ENCODE results near the gene ADAP1.
"Not testable (repeated sequence)": the region's sequence is repeated elsewhere in the genome, so short reads cannot be mapped to it uniquely, and the experiment has no call there.

Gene ADAP1

DNA sequence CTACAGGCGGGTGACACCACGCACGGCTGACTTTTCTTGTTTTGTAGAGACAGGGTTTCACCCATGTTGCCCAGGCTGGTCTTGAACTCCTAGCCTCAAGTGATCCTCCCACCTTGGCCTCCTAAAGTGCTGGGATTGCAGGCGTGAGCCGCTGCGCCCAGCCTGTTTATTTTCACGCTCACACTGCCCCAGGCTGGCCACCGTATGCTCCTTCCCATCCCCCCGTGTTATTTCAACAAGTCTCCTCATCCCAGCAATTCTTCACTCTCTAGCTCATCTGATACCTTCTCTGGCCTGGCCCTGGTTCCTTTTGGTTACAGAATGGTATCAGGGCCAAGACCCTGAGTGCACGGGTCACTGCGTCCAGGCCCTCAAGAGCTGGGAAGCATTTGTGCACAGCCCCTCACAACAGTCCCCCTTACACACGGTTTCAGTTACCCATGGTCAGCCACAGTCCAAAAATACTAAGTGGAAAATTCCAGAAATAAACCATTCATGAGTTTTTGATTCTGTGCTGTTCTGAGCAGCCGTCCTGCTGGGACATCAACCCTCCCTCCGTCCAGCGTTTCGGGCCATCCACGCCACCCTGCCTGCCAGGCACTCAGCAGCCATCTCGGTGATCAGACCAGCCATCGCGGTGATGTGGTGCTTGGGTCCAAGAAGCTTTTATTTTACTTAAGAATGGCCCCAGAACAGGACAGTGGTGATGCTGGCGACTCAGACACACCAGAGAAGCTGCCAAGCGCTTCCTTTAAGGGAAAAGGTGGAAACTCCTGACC, 12.0 kb upstream of the ADAP1 start:
- H3K4me1 ChIP-seq (ENCODE audit: insufficient read depth, insufficient read length), result peaks cover 16% of the 10 kb centered on the region
- no peak for TF ChIP-seq YY1 (IDR thresholded peaks at IDR 0.05; ENCODE audit: insufficient read depth, insufficient read length)
- TF ChIP-seq ZNF274 (IDR thresholded peaks at IDR 0.05; ENCODE audit: low read depth, low read length), result no peak
- no peak for TF ChIP-seq SUZ12 (IDR thresholded peaks at IDR 0.05; ENCODE audit: extremely low read depth, insufficient read depth, insufficient read length)
- peak overlapping the region; percentile 8 for H3K9ac ChIP-seq (ENCODE audit: insufficient read length, low read depth)
- H3K36me3 ChIP-seq (ENCODE audit: insufficient read depth, insufficient read length, low read length), result peaks cover 59% of the 10 kb centered on the region
- DNase-seq (ENCODE audit: low read depth, low spot score), result no peak
- no peak overlapping the region for H3K4me3 ChIP-seq (ENCODE audit: insufficient read length, low read depth)
- H3K9me3 ChIP-seq (ENCODE audit: insufficient read depth, low read length), result peaks cover 4% of the 10 kb centered on the region; the same call in 1 of the 2 replicates
- H3K27me3 ChIP-seq (ENCODE audit: insufficient read depth, insufficient read length), result no peaks in the 10 kb centered on the region

DNA sequence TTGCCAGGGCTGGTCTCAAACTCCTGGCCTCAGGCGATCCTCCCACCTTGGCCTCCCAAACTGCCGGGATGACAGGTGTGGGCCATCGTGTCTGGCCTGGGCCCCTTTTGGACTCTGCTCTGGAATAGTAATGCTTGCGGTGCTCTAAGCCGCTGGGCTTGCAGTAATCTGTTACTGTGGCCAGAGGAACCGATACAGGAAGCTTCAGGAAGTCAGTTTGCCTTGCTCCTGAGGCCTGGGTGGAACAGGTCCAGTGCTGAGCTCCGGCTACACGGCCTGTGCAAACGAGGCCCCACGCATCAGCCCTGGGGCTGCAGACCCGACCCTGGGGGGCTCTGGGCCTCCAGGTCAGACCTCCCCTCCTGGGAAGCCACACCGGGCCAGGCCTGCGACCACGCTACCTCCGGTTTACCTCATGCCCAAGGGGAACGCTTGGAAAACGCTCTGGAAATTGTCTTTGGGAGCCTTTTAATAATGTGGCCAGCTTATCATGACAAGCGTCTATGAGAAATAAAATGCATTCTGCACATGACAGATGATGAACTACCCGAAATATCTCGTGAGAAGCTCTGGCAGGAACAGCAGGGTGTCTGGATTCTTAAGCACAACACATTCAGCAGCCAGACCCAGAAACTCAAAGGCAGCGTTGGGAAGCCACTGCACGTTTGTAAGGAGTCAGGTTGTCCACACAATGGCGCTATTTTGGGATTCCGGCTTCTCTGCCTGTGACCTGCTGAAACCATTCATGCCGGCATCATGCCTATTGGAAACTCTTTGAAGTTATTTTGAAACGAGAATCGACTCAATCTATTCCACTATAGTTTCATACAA, 10.1 kb upstream of the ADAP1 start:
- H3K36me3 ChIP-seq (ENCODE audit: insufficient read depth, insufficient read length, low read length), result peaks cover 42% of the 10 kb centered on the region
- H3K9me3 ChIP-seq (ENCODE audit: insufficient read depth, low read length), result peaks cover 4% of the 10 kb centered on the region; the same call in 1 of the 2 replicates
- no peak for DNase-seq (ENCODE audit: low read depth, low spot score)
- H3K4me3 ChIP-seq (ENCODE audit: insufficient read length, low read depth), result no peak overlapping the region
- H3K9ac ChIP-seq (ENCODE audit: insufficient read length, low read depth), result peak overlapping the region; percentile 36
- H3K4me1 ChIP-seq (ENCODE audit: insufficient read depth, insufficient read length), result peaks cover 16% of the 10 kb centered on the region
- H3K27me3 ChIP-seq (ENCODE audit: insufficient read depth, insufficient read length), result no peaks in the 10 kb centered on the region
- TF ChIP-seq YY1 (IDR thresholded peaks at IDR 0.05; ENCODE audit: insufficient read depth, insufficient read length) (no peak), SUZ12 (IDR thresholded peaks at IDR 0.05; ENCODE audit: extremely low read depth, insufficient read depth, insufficient read length) (no peak), ZNF274 (IDR thresholded peaks at IDR 0.05; ENCODE audit: low read depth, low read length) (no peak)

DNA sequence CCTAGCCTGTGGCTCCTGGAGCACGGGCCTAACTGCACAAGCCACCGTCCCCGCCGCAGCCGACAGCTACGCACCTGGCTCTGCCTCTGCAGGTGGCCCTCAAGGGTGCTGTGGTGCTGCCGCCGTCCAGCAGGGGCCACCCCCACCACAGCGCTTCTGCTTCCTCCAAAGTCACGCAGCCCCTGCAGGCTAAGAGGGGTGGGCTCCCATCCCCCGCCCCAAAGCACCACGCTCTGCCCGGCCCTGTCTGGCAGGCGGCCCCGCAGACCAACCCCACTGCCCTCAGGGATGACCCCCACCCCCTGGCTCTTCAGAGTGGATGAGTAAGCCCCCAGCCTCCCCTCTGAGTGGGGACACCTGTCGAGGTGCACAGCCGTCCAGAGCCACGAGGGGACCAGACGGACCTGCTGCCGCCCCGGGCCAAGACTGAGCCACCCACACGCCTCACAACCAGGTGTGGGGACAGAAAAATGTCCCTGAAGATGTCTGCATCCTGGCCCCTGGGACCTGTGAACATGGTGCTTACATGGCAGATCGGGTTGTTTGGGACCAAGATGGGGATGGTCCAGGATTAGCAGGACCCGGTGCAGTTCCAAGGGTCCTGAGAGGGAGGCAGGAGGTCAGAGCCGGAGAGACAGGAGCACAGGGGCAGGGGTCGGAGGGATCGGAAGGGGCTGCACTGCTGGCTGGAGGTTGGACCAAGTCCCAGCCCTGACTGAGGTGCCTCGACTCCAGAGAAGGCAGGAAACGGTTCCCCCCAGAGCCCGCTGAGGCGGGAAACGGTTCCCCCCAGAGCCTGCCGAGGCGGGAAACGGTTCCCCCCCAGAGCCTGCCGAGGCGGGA, 9.0 kb upstream of the ADAP1 start:
- no peaks in the 10 kb centered on the region for H3K27me3 ChIP-seq (ENCODE audit: insufficient read depth, insufficient read length)
- H3K4me1 ChIP-seq (ENCODE audit: insufficient read depth, insufficient read length), result peaks cover 20% of the 10 kb centered on the region
- no peak overlapping the region for H3K9ac ChIP-seq (ENCODE audit: insufficient read length, low read depth)
- DNase-seq (ENCODE audit: low read depth, low spot score), result no peak
- TF ChIP-seq YY1 (IDR thresholded peaks at IDR 0.05; ENCODE audit: insufficient read depth, insufficient read length) (no peak), SUZ12 (IDR thresholded peaks at IDR 0.05; ENCODE audit: extremely low read depth, insufficient read depth, insufficient read length) (no peak), ZNF274 (IDR thresholded peaks at IDR 0.05; ENCODE audit: low read depth, low read length) (no peak)
- H3K36me3 ChIP-seq (ENCODE audit: insufficient read depth, insufficient read length, low read length), result peaks cover 30% of the 10 kb centered on the region
- H3K9me3 ChIP-seq (ENCODE audit: insufficient read depth, low read length), result peaks cover 4% of the 10 kb centered on the region; the same call in 1 of the 2 replicates
- H3K4me3 ChIP-seq (ENCODE audit: insufficient read length, low read depth), result no peak overlapping the region

GRCh38 chr7:962401-963081, 8.1 kb upstream of the ADAP1 start:
- H3K9me3 ChIP-seq (ENCODE audit: insufficient read depth, low read length), result peaks cover 4% of the 10 kb centered on the region; the same call in 1 of the 2 replicates
- no peak overlapping the region for H3K9ac ChIP-seq (ENCODE audit: insufficient read length, low read depth)
- H3K27me3 ChIP-seq (ENCODE audit: insufficient read depth, insufficient read length), result no peaks in the 10 kb centered on the region
- no peak overlapping the region for H3K4me3 ChIP-seq (ENCODE audit: insufficient read length, low read depth)
- H3K36me3 ChIP-seq (ENCODE audit: insufficient read depth, insufficient read length, low read length), result peaks cover 21% of the 10 kb centered on the region
- TF ChIP-seq ZNF274 (IDR thresholded peaks at IDR 0.05; ENCODE audit: low read depth, low read length) (no peak), YY1 (IDR thresholded peaks at IDR 0.05; ENCODE audit: insufficient read depth, insufficient read length) (no peak), SUZ12 (IDR thresholded peaks at IDR 0.05; ENCODE audit: extremely low read depth, insufficient read depth, insufficient read length) (no peak)
- DNase-seq (ENCODE audit: low read depth, low spot score), result no peak
- H3K4me1 ChIP-seq (ENCODE audit: insufficient read depth, insufficient read length), result peaks cover 26% of the 10 kb centered on the region

DNA sequence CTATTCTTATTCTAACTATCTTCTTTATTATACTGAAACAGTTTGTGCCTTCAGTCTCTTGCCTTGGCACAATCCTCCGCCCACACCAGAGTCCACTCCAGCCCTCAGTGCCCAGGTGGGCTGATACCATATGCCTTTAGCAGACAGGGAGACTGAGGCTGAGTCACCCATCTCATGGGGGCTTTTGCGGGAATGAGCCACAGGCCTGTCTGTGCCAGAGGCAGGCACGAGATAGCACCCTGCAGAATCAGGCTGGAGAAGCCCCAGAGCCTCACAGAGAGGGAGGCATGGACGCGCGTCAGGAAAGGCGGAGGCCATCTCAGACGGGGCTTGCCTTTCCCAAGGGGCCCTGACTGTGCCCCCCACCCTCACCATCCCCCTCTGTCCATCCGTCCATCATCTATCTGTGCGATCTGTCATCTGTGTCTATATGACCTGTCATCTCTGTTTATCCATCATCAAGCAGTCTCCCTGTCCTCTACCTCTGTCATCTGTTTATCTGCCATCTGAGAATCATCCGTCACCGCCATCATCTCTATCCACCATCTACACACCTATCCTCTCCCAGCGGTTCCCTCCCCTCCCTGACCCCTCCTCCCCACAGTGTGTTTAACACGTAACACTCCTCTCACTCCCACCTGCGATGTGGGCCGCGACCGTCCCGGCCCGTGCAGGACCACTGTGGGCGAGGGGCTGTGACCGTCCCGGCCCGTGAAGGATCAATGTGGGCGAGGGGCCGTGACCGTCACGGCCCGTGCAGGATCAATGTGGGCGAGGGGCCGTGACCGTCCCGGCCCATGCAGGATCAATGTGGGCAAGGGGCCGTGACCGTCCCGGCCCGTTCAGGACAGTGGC, 7.3 kb upstream of the ADAP1 start:
- Histone ChIP-seq H3K9ac (ENCODE audit: insufficient read length, low read depth) (no peak overlapping the region), H3K9me3 (ENCODE audit: insufficient read depth, low read length) (peaks cover 4% of the 10 kb centered on the region; the same call in 1 of the 2 replicates), H3K4me1 (ENCODE audit: insufficient read depth, insufficient read length) (peaks cover 27% of the 10 kb centered on the region), H3K4me3 (ENCODE audit: insufficient read length, low read depth) (no peak overlapping the region), H3K36me3 (ENCODE audit: insufficient read depth, insufficient read length, low read length) (peaks cover 13% of the 10 kb centered on the region), H3K27me3 (ENCODE audit: insufficient read depth, insufficient read length) (no peaks in the 10 kb centered on the region)
- TF ChIP-seq SUZ12 (IDR thresholded peaks at IDR 0.05; ENCODE audit: extremely low read depth, insufficient read depth, insufficient read length) (no peak), YY1 (IDR thresholded peaks at IDR 0.05; ENCODE audit: insufficient read depth, insufficient read length) (no peak), ZNF274 (IDR thresholded peaks at IDR 0.05; ENCODE audit: low read depth, low read length) (no peak)
- no peak for DNase-seq (ENCODE audit: low read depth, low spot score)

DNA sequence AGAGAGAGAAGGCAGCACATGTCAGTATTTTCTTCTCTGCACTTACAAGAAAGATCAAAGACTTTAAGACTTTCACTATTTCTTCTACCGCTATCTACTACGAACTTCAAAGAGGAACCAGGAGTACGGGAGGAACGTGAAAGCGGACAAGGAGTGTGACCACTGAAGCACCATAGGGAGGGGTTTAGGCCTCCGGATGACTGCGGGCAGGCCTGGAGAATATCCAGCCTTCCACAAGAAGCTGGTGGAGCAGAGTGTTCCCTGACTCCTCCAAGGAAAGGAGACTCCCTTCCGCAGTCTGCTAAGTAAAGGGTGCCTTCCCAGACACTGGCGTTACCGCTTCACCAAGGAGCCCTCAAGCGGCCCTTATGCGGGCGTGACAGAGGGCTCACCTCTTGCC, 6.5 kb upstream of the ADAP1 start:
- H3K27me3 ChIP-seq (ENCODE audit: insufficient read depth, insufficient read length), result not testable (repeated sequence)

More for the DNA sequence above, 6.5 kb upstream of the ADAP1 start:
- H3K9me3 ChIP-seq (ENCODE audit: insufficient read depth, low read length); H3K9ac ChIP-seq (ENCODE audit: insufficient read length, low read depth); H3K4me3 ChIP-seq (ENCODE audit: insufficient read length, low read depth); DNase-seq (ENCODE audit: low read depth, low spot score); H3K36me3 ChIP-seq (ENCODE audit: insufficient read depth, insufficient read length, low read length): not testable (repeated sequence)
- H3K4me1 ChIP-seq (ENCODE audit: insufficient read depth, insufficient read length), result peaks cover 21% of the 10 kb centered on the region

All from NT2/D1 (cell line).